ENCODE data around the gene CCDC141. TPM values are rescaled to one million over a fixed set of nuclear protein-coding genes. Genes with fewer than 3 reads are reported as not detected.
A peak's percentile ranks its signal among the peaks of the same experiment; 100 is the strongest.

CCDC141 gene
- total and polyA plus RNA-seq, 4 donors, result 2.1 to 48.1 (median 14.6) TPM

DNA sequence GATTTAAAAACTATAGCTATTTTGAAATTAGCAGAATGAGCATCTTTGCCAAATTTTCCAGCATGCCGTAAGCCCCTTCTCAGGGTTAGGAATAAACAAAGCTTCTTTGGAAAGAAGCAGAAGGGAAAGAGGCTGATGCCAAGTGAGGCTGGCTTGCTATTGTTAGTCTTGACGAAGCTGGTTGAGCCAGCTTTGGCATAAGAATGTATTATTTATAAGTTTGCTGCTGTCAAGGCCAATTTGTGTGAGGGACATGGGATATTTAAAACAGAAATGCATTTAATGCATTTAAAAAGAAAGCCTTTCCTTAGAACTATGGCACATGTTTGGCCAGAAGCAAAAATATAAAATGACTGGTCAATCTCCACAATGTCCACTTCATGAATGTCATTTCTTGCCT is 190.2 kb downstream of the CCDC141 start:
- peak; percentile 55 to 87 (median 78) for DNase-seq
- Histone ChIP-seq H3K27ac (ENCODE audit: low read depth in 1 of 2, low read length in 1 of 2) (peak overlapping the region in 1 of 2 donors; percentile 74), H3K36me3 (ENCODE audit: control insufficient read depth in 4 of 4, insufficient read depth in 4 of 4, low read length in 4 of 4) (no peaks in the 10 kb centered on the region), H3K27me3 (ENCODE audit: control insufficient read depth in 3 of 3, insufficient read depth in 3 of 3, low read length in 2 of 3) (no peaks in the 10 kb centered on the region), H3K4me1 (ENCODE audit: control insufficient read depth in 5 of 5, insufficient read depth in 5 of 5, low read length in 5 of 5) (peaks cover 0 to 29% (median 13%) of the 10 kb centered on the region in 5 donors), H3K9ac (ENCODE audit: insufficient read depth in 1 of 2, low read length in 2 of 2) (no peak overlapping the region), H3K9me3 (ENCODE audit: control insufficient read depth in 4 of 4, insufficient read depth in 3 of 4, low read length in 3 of 4) (no peaks in the 10 kb centered on the region), H3K4me3 (no peak overlapping the region)
- WGBS, 2 donors, result 53 to 61% methylated on average over 2 of the region's 2 CpGs
- TF ChIP-seq, protein P1, sequence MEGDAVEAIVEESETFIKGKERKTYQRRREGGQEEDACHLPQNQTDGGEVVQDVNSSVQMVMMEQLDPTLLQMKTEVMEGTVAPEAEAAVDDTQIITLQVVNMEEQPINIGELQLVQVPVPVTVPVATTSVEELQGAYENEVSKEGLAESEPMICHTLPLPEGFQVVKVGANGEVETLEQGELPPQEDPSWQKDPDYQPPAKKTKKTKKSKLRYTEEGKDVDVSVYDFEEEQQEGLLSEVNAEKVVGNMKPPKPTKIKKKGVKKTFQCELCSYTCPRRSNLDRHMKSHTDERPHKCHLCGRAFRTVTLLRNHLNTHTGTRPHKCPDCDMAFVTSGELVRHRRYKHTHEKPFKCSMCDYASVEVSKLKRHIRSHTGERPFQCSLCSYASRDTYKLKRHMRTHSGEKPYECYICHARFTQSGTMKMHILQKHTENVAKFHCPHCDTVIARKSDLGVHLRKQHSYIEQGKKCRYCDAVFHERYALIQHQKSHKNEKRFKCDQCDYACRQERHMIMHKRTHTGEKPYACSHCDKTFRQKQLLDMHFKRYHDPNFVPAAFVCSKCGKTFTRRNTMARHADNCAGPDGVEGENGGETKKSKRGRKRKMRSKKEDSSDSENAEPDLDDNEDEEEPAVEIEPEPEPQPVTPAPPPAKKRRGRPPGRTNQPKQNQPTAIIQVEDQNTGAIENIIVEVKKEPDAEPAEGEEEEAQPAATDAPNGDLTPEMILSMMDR (IDR thresholded peaks at IDR 0.05; ENCODE audit: control extremely low read depth, extremely low read depth), result no peak
- ATAC-seq (ENCODE audit: insufficient read depth, low FRiP score), result no peak

DNA sequence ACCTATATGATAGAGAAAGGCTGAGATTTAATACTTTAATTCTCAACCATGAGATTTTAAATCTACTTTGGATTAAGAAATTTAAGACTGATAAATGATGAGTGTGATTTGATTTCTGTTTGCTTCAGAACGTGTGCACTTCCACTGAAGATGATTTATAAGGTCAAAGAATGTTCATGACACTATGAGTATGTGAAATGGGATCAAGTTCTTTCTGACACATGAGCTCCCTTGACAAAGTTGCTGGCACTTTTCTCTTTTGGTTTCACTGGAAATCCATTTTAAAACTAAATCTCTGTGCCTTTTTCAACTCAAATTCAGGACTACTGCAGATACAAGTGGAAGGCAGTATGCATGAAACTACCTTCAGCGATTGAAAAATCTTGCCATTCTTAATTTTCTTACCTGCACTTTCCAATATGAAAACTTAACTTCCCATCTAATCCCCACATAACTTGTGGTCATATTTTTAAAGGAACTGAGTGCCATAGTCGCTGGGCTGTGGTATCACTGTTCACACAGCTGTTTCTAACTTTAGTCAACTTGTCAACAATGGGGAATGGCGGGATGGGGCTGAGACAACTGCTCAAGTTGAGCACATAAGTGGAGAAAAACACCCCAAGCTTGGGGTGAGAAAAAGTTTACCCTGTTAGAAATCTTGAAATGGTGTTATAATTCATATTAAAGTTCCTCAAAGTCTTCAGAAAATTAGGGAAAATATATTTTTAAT is 190.9 kb downstream of the CCDC141 start:
- no peak overlapping the region for H3K9ac ChIP-seq (ENCODE audit: insufficient read depth in 1 of 2, low read length in 2 of 2)
- peak overlapping the region in 1 of 2 donors; percentile 74 for H3K27ac ChIP-seq (ENCODE audit: low read depth in 1 of 2, low read length in 1 of 2)
- ATAC-seq (ENCODE audit: insufficient read depth, low FRiP score) (no peak), DNase-seq (peak; percentile 19 to 74 (median 74))
- no peaks in the 10 kb centered on the region for H3K27me3 ChIP-seq (ENCODE audit: control insufficient read depth in 3 of 3, insufficient read depth in 3 of 3, low read length in 2 of 3)
- WGBS, 2 donors, result 65 to 73% methylated on average over 4 of the region's 4 CpGs
- peaks cover 0 to 29% (median 7%) of the 10 kb centered on the region in 5 donors for H3K4me1 ChIP-seq (ENCODE audit: control insufficient read depth in 5 of 5, insufficient read depth in 5 of 5, low read length in 5 of 5)
- H3K36me3 ChIP-seq (ENCODE audit: control insufficient read depth in 4 of 4, insufficient read depth in 4 of 4, low read length in 4 of 4), result no peaks in the 10 kb centered on the region
- TF ChIP-seq, protein P1 (IDR thresholded peaks at IDR 0.05; ENCODE audit: control extremely low read depth, extremely low read depth), result no peak
- H3K4me3 ChIP-seq, result no peak overlapping the region
- no peaks in the 10 kb centered on the region for H3K9me3 ChIP-seq (ENCODE audit: control insufficient read depth in 4 of 4, insufficient read depth in 3 of 4, low read length in 3 of 4)

DNA sequence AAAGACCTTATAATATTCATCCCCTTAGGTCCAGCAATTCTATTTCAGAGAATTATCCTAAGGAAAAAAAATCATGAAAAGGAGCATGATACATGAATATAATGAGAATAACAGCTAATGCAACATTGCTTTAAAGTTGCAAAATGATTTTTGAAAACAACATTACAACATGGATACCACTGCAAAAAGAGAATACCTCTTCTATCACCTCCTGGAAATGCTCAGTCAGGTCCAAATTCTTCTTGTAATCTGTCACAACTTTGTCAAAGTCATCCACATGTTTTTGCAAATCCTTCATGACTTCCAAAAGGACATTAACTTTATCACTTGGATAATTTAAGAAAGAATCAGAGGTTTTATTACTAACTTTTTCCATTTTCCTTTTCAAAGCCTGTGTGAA is 194.8 kb downstream of the CCDC141 start:
- no peak overlapping the region for H3K4me3 ChIP-seq
- H3K27me3 ChIP-seq (ENCODE audit: control insufficient read depth in 3 of 3, insufficient read depth in 3 of 3, low read length in 2 of 3), result no peaks in the 10 kb centered on the region
- no peak for ATAC-seq (ENCODE audit: insufficient read depth, low FRiP score)
- peaks cover 0 to 3% (median under 1%) of the 10 kb centered on the region in 4 donors for H3K36me3 ChIP-seq (ENCODE audit: control insufficient read depth in 4 of 4, insufficient read depth in 4 of 4, low read length in 4 of 4)
- no peak overlapping the region for H3K9ac ChIP-seq (ENCODE audit: insufficient read depth in 1 of 2, low read length in 2 of 2)
- peaks cover 0 to 19% (median 5%) of the 10 kb centered on the region in 5 donors for H3K4me1 ChIP-seq (ENCODE audit: control insufficient read depth in 5 of 5, insufficient read depth in 5 of 5, low read length in 5 of 5)
- TF ChIP-seq, protein P1 (IDR thresholded peaks at IDR 0.05; ENCODE audit: control extremely low read depth, extremely low read depth), result no peak
- DNase-seq, result no peak
- peaks cover 0 to 2% (median 0%) of the 10 kb centered on the region in 4 donors for H3K9me3 ChIP-seq (ENCODE audit: control insufficient read depth in 4 of 4, insufficient read depth in 3 of 4, low read length in 3 of 4)
- no peak overlapping the region for H3K27ac ChIP-seq (ENCODE audit: low read depth in 1 of 2, low read length in 1 of 2)

All from lung (tissue), 12 donors.